Testis (tissue), 3 donors: ENCODE results near the gene SSBP3. TPM values are rescaled to one million over a fixed set of nuclear protein-coding genes. Genes with fewer than 3 reads are reported as not detected.

Experiments
- DNase-seq: peaks from one replicate; pipeline ENCODE4 v3.0.0-alpha.2; 2019
- H3K27ac ChIP-seq, 2 donors: fragments of 200-600 bp; sonication (generic); one replicate each; pipeline ENCODE4 v1.5.1; 2019
- H3K27me3 ChIP-seq: fragments of 200-600 bp; sonication (generic); one replicate; pipeline ENCODE4 v1.5.1; 2019
- H3K36me3 ChIP-seq: fragments of 200-600 bp; sonication (generic); one replicate; pipeline ENCODE4 v1.5.1; 2017; ENCODE audit warnings: low read depth; ENCODE audit errors: missing control alignments
- H3K4me1 ChIP-seq: fragments of 200-600 bp; sonication (generic); one replicate; pipeline ENCODE4 v1.5.1; 2019
- H3K4me3 ChIP-seq, 2 donors: fragments of 200-600 bp; sonication (generic); one replicate each; pipeline ENCODE4 v1.5.1; 2017 to 2019
- H3K9me3 ChIP-seq: fragments of 200-600 bp; sonication (generic); one replicate; pipeline ENCODE4 v1.5.1; 2017
- CTCF ChIP-seq, 3 experiments: fragments of 450-650 bp in 2 of 3; fragments of 200-600 bp in 1 of 3; sonication (generic) in 1 of 3; IDR thresholded peaks; one replicate each; pipeline ENCODE4 v1.5.1; 2016 to 2019; ENCODE audit warnings: antibody characterized with exemption in 3 of 3, mild to moderate bottlenecking in 2 of 3, moderate library complexity in 1 of 3
- POLR2A ChIP-seq: fragments of 450-650 bp; IDR thresholded peaks from one replicate; pipeline ENCODE4 v1.6.1; 2017; ENCODE audit warnings: antibody characterized with exemption, mild to moderate bottlenecking, moderate library complexity
- WGBS, 2 donors: methylation state at CpG; one replicate each; pipeline ENCODE4 v1.1.5; 2018; 5-methylcytosine and 5-hydroxymethylcytosine counted together
- intact Hi-C: fragments of 100-400 bp; cut with DNase I; formaldehyde crosslinking; loops from one replicate; pipeline ENCODE4 v1.15.1; 2023; ENCODE audit warnings: low total_unique reads
- polyA plus RNA-seq: library from polyadenylated mRNA; stranded (reverse); fragments of 350-450 nt; fragmentation: Illumina TruSeq; extraction: RNeasy Lipid Tissue Mini Kit (QIAGEN cat#74804); gene quantifications from one replicate; pipeline ENCODE4 v1.2.3, GENCODE V29; 2014; ENCODE audit warnings: low read depth, low replicate concordance; ENCODE audit not compliant: insufficient read depth
- total RNA-seq, 2 donors: library from RNA; depleted of rRNA; stranded (reverse); fragments of >200 nt; gene quantifications; one replicate each; pipeline ENCODE4 v1.2.3, GENCODE V29; 2016

SSBP3 gene
- total and polyA plus RNA-seq, 3 donors from 2014 or later, result 88.8 to 99.0 (median 91.6) TPM

- Histone ChIP-seq H3K27ac (no peak overlapping the region), H3K36me3 (no peaks in the 10 kb centered on the region), H3K27me3 (no peaks in the 10 kb centered on the region), H3K4me3 (no peak overlapping the region), H3K4me1 (peaks cover 18% of the 10 kb centered on the region), H3K9me3 (no peaks in the 10 kb centered on the region)
- intact Hi-C loops, result no loop called here
- TF ChIP-seq POLR2A (no peak), CTCF (IDR thresholded peaks at IDR 0.05) (no peak)
- DNase-seq, result no peak
- WGBS, 2 donors, result 74 to 77% methylated on average over 15 to 16 of the region's 16 CpGs
Measured at GRCh38 chr1:54259546-54260140, 146.6 kb downstream of the SSBP3 start.

- no peaks in the 10 kb centered on the region for H3K36me3 ChIP-seq
- H3K27ac ChIP-seq, result no peak overlapping the region
- no peaks in the 10 kb centered on the region for H3K27me3 ChIP-seq
- TF ChIP-seq POLR2A (no peak), CTCF (IDR thresholded peaks at IDR 0.05) (no peak)
- no peak overlapping the region for H3K4me3 ChIP-seq
- H3K9me3 ChIP-seq, result no peaks in the 10 kb centered on the region
- no peak for DNase-seq
- intact Hi-C loops, result no loop called here
- peaks cover 14% of the 10 kb centered on the region for H3K4me1 ChIP-seq
- 91 to 93% methylated on average over 23 of the region's 23 CpGs for WGBS, 2 donors
Measured at GRCh38 chr1:54257876-54258275, 148.3 kb downstream of the SSBP3 start.

GRCh38 chr1:54257346-54257620 is 148.9 kb downstream of the SSBP3 start:
- TF ChIP-seq POLR2A (no peak), CTCF (IDR thresholded peaks at IDR 0.05) (no peak)
- no peaks in the 10 kb centered on the region for H3K27me3 ChIP-seq
- DNase-seq, result no peak
- H3K9me3 ChIP-seq, result no peaks in the 10 kb centered on the region
- 75 to 83% methylated on average over 10 of the region's 10 CpGs for WGBS, 2 donors
- H3K4me1 ChIP-seq, result peaks cover 14% of the 10 kb centered on the region
- H3K27ac ChIP-seq, result no peak overlapping the region
- no peak overlapping the region for H3K4me3 ChIP-seq
- no peaks in the 10 kb centered on the region for H3K36me3 ChIP-seq
- intact Hi-C loops, result no loop called here

GRCh38 chr1:54256522-54257345 is 149.5 kb downstream of the SSBP3 start:
- WGBS, 2 donors, result 92% methylated on average over 11 to 13 of the region's 13 CpGs
- H3K36me3 ChIP-seq, result no peaks in the 10 kb centered on the region
- no peak overlapping the region for H3K4me3 ChIP-seq
- no peak for TF ChIP-seq POLR2A
- no peak for TF ChIP-seq CTCF (IDR thresholded peaks at IDR 0.05)
- DNase-seq, result no peak
- intact Hi-C loops, result no loop called here
- H3K9me3 ChIP-seq, result no peaks in the 10 kb centered on the region
- H3K27ac ChIP-seq, result no peak overlapping the region
- peaks cover 14% of the 10 kb centered on the region for H3K4me1 ChIP-seq
- H3K27me3 ChIP-seq, result no peaks in the 10 kb centered on the region
